C4-2B (cell line): ENCODE data around the gene MSRB1.
"Not testable (repeated sequence)": the region's sequence is repeated elsewhere in the genome, so short reads cannot be mapped to it uniquely, and the experiment has no call there.

Experiments used
- H3K27ac ChIP-seq: fragments of 450-650 bp; 2 replicates; pipeline ENCODE4 v1.5.1; 2017
- CTCF ChIP-seq: fragments of 450-650 bp; conservative IDR thresholded peaks from 2 replicates; pipeline ENCODE4 v1.5.1; 2017; ENCODE audit warnings: mild to moderate bottlenecking
- ZFX ChIP-seq: fragments of 450-650 bp; IDR thresholded peaks from 2 replicates; pipeline ENCODE4 v1.6.1; 2017

Gene MSRB1

GRCh38 chr16:1961651-1962067 is 18.7 kb upstream of the MSRB1 start:
- TF ChIP-seq CTCF, result no peak
- no peak; the same call in 1 of the 2 replicates for TF ChIP-seq ZFX
- peak overlapping the region; percentile 97 for H3K27ac ChIP-seq

DNA sequence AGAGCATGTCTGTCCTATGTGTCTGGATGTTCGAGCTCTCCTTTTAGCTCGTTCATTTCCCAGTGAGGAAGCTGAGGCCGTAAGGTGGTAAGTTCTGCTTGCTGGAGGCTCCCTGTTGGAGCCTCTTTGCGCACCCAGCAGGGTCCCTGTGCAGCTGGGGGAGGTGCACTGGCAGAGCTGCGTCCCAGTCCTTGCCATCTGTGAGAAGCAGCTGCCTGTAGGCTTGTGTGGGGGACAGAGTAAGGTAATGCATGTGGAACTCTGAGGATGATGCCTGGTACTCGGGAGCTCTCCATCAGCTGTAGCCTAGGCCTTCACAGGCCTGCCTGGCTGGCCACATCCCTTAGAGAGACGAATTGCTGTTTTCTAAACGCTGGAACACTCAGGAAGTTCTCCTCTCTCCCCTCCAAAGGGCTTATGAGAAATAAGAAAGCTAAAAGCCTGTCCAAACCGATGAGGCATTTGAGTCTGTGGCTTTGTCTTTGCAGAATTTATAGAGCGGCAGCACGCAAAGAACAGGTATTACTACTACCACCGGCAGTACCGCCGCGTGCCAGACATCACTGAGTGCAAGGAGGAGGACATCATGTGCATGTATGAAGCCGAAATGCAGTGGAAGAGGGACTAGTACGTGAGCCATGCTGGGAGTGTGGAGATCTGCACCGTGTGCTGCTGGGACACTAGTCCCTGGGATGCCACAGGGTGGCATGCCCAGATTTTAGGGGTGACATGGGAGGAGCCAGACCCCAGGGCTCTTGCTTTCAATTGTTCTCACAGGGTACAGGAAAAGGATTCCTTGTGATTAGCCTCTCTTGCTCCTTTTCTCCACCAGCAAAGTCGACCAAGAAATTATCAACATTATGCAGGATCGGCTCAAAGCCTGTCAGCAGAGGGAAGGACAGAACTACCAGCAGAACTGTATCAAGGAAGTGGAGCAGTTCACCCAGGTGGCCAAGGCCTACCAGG is 17.9 kb upstream of the MSRB1 start:
- TF ChIP-seq ZFX (peak; percentile 18; the same call in 1 of the 2 replicates), CTCF (no peak)
- peak overlapping the region; percentile 97 for H3K27ac ChIP-seq

GRCh38 chr16:1959269-1960039 is 16.5 kb upstream of the MSRB1 start, which contains the start of gene NDUFB10:
Gene NDUFB10, plus strand, starts transcription at chr16:1959538. Its CDS starts 87 bp downstream, at chr16:1959625.
- peak within 1 kb of the TSS; percentile 97 for H3K27ac ChIP-seq
- peak; percentile 69; the same call in 1 of the 2 replicates for TF ChIP-seq ZFX
- TF ChIP-seq CTCF, result peak; percentile 95

DNA sequence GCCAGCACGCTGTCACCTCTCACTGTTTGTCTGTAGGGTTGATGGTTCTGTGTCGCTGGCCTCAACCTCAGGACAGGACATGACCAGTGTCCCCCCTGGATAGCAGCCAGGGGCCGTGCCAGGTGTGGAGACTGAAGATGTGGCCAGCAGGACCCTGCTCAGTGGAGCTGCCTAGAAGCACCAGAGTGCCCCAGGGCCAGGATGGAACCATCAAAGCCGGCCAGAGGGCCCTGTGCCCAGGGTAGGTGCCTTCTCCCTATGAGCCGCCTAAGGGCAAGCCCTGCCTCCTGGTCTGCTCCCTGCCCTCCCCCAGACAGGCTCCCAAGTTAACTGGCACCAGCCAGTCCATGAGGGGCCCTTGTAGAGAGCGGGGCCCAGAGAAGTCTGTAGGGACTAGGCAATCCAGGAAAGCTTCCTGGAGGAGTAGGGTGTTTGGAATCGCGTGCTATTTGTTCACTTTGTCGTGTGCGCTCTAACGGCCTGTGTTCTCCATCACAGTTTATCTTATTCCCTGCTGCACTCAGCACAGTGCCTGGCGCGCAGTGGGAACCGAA is 15.8 kb upstream of the MSRB1 start:
- H3K27ac ChIP-seq, result peak overlapping the region; percentile 97
- TF ChIP-seq CTCF (no peak), ZFX (no peak)

DNA sequence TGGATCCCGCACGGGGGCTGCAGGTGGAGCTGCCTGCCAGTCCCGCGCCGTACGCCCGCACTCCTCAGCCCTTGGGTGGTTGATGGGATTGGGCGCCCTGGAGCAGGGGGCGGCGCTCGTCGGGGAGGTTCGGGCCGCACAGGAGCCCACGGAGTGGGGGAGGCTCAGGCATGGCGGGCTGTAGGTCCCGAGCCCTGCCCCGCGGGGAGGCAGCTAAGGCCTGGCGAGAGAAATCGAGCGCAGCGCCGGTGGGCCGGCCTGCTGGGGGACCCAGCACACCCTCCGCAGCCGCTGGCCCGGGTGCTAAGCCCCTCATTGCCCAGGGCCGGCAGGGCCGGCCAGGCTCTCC is 15.1 kb upstream of the MSRB1 start:
- H3K27ac ChIP-seq, result not testable (repeated sequence)

DNA sequence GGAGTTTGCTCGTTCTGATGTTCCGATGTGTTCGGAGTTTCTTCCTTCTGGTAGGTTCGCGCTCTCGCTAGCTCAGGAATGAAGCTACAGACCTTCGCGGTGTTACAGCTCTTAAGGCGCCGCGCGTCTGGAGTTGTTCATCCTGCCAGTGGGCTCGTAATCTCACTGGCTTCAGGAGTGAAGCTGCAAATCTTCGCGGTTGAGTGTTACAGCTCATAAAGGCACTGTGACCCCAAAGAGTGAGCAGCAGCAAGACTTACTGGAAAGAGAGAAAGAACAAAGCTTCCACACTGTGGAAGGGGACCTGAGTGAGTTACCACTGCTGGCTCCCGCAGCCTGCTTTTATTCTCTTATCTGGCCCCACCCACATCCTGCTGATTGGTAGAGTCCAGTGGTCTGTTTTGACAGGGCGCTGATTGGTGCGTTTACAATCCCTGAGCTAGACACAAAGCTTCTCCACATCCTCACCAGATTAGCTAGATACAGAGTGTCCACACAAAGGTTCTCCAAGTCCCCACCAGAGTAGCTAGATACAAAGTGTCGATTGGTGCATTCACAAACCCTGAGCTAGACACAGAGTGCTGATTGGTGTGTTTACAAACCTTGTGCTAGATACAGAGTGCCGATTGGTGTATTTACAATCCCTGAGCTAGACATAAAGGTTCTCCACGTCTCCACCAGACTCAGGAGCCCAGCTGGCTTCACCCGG is 14.6 kb upstream of the MSRB1 start:
- H3K27ac ChIP-seq, result not testable (repeated sequence)

DNA sequence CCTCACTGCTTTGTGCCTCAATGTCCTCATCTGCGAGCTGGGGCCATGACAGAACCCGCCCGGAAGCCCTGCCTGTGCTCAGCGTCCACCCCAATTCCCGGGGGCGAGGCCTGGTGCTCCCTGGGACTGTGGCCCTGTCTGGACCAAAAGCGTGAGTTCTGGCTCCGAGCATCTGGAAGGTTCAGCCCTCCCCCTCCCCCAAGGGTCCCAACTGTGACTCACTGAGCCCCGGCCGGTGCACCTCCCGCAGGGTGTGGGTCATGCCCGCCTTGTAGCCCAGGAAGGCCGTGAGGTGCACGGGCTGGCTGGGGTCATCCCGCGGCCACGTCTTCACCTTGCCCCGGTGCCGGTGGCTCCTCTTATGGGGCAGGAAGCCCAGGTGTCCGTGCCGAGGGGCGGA is 10.7 kb upstream of the MSRB1 start:
- no peak for TF ChIP-seq CTCF
- no peak for TF ChIP-seq ZFX
- no peak overlapping the region for H3K27ac ChIP-seq
